ENCODE measurements around the gene HEATR5A. TPM values are rescaled to one million over a fixed set of nuclear protein-coding genes. Genes with fewer than 3 reads are reported as not detected.
A peak's percentile ranks its signal among the peaks of the same experiment; 100 is the strongest.

The HEATR5A gene
- total RNA-seq, 1 experiment from 2014 or later = 19.0 TPM

DNA sequence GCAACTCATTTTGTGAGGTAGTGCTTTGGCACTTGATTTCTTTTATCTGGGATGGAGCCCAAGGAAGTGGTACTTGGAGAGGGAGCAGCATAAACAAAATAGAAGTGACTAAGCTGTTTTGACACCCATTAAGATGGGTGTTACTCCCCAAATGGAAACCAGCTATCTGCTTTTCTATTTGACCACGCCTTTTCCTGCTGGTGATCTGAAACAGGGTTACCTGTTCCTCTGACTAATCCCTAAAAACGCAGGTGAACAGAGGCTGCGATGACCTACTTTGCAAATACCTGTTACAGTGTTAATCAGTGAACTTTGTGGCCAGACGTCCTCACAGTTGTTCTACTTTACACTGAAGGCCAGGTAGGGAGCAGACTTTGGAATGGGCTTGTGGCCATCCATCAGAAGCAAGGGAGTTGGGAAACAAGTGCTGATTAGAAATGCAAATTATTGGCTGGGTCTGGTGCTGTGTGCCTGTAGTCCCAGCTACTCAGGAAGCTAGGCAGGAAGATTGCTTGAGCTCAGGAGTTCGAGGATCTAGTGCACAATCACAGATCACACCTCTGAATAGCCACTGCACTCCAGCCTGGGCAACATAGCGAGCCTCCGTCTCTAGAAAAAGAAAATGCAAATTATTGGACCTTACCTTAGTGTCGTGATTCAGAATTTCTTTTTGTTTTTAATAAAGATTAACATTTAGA, 154.5 kb downstream of the HEATR5A start:
- peaks cover 4% of the 10 kb centered on the region for H3K4me1 ChIP-seq (ENCODE audit: insufficient read depth, low read length, poor library complexity, severe bottlenecking)
- no peaks in the 10 kb centered on the region for H3K9me3 ChIP-seq (ENCODE audit: low read depth, low read length, poor library complexity, severe bottlenecking)
- no peak overlapping the region for H3K27ac ChIP-seq (ENCODE audit: low read depth, low read length, poor library complexity, severe bottlenecking)
- H3K36me3 ChIP-seq (ENCODE audit: insufficient read depth, low read length, poor library complexity, severe bottlenecking) = no peaks in the 10 kb centered on the region
- no peak for TF ChIP-seq EZH2 (IDR thresholded peaks at IDR 0.05; ENCODE audit: borderline replicate concordance, low read depth, low read length, poor library complexity, severe bottlenecking)
- TF ChIP-seq, protein P1, sequence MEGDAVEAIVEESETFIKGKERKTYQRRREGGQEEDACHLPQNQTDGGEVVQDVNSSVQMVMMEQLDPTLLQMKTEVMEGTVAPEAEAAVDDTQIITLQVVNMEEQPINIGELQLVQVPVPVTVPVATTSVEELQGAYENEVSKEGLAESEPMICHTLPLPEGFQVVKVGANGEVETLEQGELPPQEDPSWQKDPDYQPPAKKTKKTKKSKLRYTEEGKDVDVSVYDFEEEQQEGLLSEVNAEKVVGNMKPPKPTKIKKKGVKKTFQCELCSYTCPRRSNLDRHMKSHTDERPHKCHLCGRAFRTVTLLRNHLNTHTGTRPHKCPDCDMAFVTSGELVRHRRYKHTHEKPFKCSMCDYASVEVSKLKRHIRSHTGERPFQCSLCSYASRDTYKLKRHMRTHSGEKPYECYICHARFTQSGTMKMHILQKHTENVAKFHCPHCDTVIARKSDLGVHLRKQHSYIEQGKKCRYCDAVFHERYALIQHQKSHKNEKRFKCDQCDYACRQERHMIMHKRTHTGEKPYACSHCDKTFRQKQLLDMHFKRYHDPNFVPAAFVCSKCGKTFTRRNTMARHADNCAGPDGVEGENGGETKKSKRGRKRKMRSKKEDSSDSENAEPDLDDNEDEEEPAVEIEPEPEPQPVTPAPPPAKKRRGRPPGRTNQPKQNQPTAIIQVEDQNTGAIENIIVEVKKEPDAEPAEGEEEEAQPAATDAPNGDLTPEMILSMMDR (conservative IDR thresholded peaks at IDR 0.05; ENCODE audit: low read depth, low read length) = no peak
- ChIA-PET CTCF (no interaction called here), POLR2A (ENCODE audit: low non-redundant PET) (no interaction called here)
- DNase-seq (ENCODE audit: low spot score) = no peak
- H3K4me3 ChIP-seq (ENCODE audit: low read depth, low read length, poor library complexity, severe bottlenecking) = no peak overlapping the region
- intact Hi-C loops (cut with micrococcal nuclease; ENCODE audit: unreplicated experiment) = no loop called here
- BruUV-seq (replicated peaks) = no TSS peak
- H3K27me3 ChIP-seq (replicated peaks; ENCODE audit: insufficient read depth, low read depth, low read length, poor library complexity) = no peaks in the 10 kb centered on the region

DNA sequence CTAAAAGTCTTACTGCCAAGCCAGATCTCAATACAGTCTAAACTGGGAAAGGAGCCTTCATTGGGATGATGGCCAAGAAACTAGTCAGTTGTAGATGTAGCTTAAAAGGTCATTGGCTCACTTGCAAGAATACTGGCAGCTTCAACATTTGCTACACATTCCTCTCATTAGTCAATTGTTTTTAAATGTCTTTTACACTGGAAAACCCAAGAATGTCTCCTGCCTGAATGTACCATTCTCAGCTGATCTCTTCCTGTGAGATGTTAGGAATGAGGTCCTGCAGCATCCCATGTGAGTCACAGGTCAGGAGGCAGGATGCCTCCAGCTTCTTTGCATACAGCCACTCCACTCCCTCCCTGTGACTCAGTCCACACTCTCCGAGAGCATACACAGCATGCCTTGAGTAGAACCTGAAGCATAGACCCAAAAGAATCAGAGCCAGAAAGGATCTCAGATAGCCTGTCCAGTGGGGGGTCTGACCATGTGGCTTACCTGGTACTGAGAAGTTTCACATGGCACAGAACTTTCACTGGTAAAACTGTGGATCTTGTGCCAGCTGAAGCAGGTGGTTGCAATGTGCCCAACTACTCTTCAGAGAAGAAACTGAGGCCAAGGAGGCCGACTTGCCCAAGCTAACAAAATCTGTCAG, 156.7 kb downstream of the HEATR5A start:
- Histone ChIP-seq H3K9me3 (ENCODE audit: low read depth, low read length, poor library complexity, severe bottlenecking) (no peaks in the 10 kb centered on the region), H3K4me3 (ENCODE audit: low read depth, low read length, poor library complexity, severe bottlenecking) (no peak overlapping the region), H3K4me1 (ENCODE audit: insufficient read depth, low read length, poor library complexity, severe bottlenecking) (peaks cover 4% of the 10 kb centered on the region), H3K27ac (ENCODE audit: low read depth, low read length, poor library complexity, severe bottlenecking) (no peak overlapping the region), H3K27me3 (replicated peaks; ENCODE audit: insufficient read depth, low read depth, low read length, poor library complexity) (no peaks in the 10 kb centered on the region), H3K36me3 (ENCODE audit: insufficient read depth, low read length, poor library complexity, severe bottlenecking) (no peaks in the 10 kb centered on the region)
- intact Hi-C loops (cut with micrococcal nuclease; ENCODE audit: unreplicated experiment) = no loop called here
- TF ChIP-seq EZH2 (IDR thresholded peaks at IDR 0.05; ENCODE audit: borderline replicate concordance, low read depth, low read length, poor library complexity, severe bottlenecking) = no peak
- CTCF ChIA-PET = no interaction called here
- DNase-seq (ENCODE audit: low spot score) = no peak
- POLR2A ChIA-PET (ENCODE audit: low non-redundant PET) = no interaction called here
- no TSS peak for BruUV-seq (replicated peaks)

DNA sequence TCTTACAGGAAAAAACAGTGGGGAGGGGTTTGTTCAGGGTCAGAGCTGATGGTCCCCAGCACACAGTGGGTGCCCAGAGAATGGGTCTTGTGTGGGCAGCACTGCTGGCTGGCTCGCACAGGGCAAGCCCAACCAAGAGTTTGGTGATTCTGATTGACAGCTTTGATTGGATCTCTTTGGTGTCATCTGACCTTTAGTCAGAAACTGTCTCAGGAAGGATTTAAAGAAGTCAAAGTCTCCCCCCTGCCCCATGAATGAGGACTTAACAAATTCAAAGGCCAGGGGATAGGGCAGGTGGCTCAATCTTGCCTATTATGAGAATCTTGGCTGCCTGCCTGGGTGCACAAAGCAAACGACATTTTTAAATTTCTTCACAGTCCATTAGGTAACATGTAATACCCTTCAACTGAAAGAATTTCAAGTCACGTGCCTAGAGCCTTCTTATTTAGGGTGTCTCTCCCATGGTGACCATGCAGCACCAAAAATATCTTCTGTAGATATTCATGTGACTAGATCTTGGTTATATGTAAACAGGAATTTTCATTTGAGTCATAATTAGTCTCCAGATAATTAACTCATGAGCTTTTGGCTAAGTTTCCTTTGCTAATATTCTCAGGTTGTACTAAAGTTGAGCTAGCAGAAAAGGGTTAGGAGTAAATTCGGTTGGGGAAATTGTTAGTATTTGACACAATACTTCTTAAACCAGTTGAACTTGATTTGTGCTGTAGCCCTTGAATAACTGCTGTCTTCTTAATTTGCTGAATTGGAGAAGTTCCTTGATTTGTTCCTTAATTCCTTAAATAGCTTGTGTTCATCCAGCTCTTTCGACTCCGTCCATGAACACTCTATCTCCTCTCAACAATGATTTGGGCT, 158.3 kb downstream of the HEATR5A start:
- H3K27me3 ChIP-seq (replicated peaks; ENCODE audit: insufficient read depth, low read depth, low read length, poor library complexity) = no peaks in the 10 kb centered on the region
- H3K4me3 ChIP-seq (ENCODE audit: low read depth, low read length, poor library complexity, severe bottlenecking) = no peak overlapping the region
- DNase-seq (ENCODE audit: low spot score) = peak; percentile 62
- TF ChIP-seq, protein P1 (conservative IDR thresholded peaks at IDR 0.05; ENCODE audit: low read depth, low read length) = no peak
- TF ChIP-seq EZH2 (IDR thresholded peaks at IDR 0.05; ENCODE audit: borderline replicate concordance, low read depth, low read length, poor library complexity, severe bottlenecking) = no peak
- ChIA-PET POLR2A (ENCODE audit: low non-redundant PET) (interaction anchor here (0.6 kb wide), 1 partner anchor 92 kb away, joined by 7 read pairs; no protein-coding TSS in a partner anchor), CTCF (no interaction called here)
- H3K27ac ChIP-seq (ENCODE audit: low read depth, low read length, poor library complexity, severe bottlenecking) = no peak overlapping the region
- intact Hi-C loops (cut with micrococcal nuclease; ENCODE audit: unreplicated experiment) = no loop called here
- H3K36me3 ChIP-seq (ENCODE audit: insufficient read depth, low read length, poor library complexity, severe bottlenecking) = no peaks in the 10 kb centered on the region
- no peaks in the 10 kb centered on the region for H3K9me3 ChIP-seq (ENCODE audit: low read depth, low read length, poor library complexity, severe bottlenecking)
- BruUV-seq (replicated peaks) = no TSS peak
- H3K4me1 ChIP-seq (ENCODE audit: insufficient read depth, low read length, poor library complexity, severe bottlenecking) = peaks cover 4% of the 10 kb centered on the region
